Nephron progenitor cell (in vitro differentiated cells): ENCODE results near the gene TIAM2.

Experiments used
- DNase-seq: peaks from one replicate; pipeline ENCODE4 v3.0.0; 2021
- H3K27ac Mint-ChIP-seq: 2 replicates; pipeline ENCODE4 v1.8.0; 2021; ENCODE audit warnings: mild to moderate bottlenecking, moderate library complexity, mixed read lengths
- H3K27me3 Mint-ChIP-seq: 2 replicates; pipeline ENCODE4 v1.8.0; 2021; ENCODE audit warnings: mild to moderate bottlenecking, low read depth, mixed read lengths; ENCODE audit not compliant: poor library complexity
- H3K36me3 Mint-ChIP-seq: 2 replicates; pipeline ENCODE4 v1.8.0; 2021; ENCODE audit warnings: low read depth, mixed read lengths
- H3K4me1 Mint-ChIP-seq: 2 replicates; pipeline ENCODE4 v1.8.0; 2021; ENCODE audit warnings: mixed read lengths
- H3K4me3 Mint-ChIP-seq: 2 replicates; pipeline ENCODE4 v1.8.0; 2021; ENCODE audit warnings: mild to moderate bottlenecking, moderate library complexity, mixed read lengths
- H3K9me3 Mint-ChIP-seq: 2 replicates; pipeline ENCODE4 v1.8.0; 2021; ENCODE audit warnings: mild to moderate bottlenecking, moderate library complexity, mixed read lengths
- TF ChIP-seq, protein P1 (sequence below): fragments of 200-600 bp; sonication (generic); IDR thresholded peaks from 2 replicates; pipeline ENCODE4 v1.5.0; 2021; ENCODE audit warnings: antibody characterized with exemption

TIAM2 gene

DNA sequence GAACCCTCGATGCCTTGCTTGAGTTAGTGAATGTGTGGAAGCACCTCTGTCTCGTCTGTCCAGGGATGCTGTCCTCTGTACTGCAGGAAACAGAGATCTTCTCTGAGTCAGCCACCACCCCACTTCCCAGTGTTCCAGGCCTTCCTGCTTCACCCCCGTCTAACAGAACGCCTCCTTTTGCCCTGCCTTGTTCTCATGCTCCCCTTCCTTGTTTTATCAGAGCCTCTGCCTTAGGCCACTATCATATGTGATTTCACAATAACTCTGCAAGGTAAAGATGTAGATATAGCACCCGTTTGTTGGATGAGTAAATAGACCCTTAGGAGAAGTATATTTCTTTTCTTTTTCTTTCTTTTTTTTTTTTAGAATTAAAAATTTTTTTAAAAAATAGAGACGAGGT lies 162.0 kb downstream of the TIAM2 start:
- Mint-ChIP-seq H3K36me3 (no peaks in the 10 kb centered on the region), H3K4me3 (no peak overlapping the region), H3K27me3 (no peaks in the 10 kb centered on the region), H3K27ac (no peak overlapping the region), H3K4me1 (peaks cover 31% of the 10 kb centered on the region), H3K9me3 (peaks cover 2% of the 10 kb centered on the region)
- TF ChIP-seq, protein P1, sequence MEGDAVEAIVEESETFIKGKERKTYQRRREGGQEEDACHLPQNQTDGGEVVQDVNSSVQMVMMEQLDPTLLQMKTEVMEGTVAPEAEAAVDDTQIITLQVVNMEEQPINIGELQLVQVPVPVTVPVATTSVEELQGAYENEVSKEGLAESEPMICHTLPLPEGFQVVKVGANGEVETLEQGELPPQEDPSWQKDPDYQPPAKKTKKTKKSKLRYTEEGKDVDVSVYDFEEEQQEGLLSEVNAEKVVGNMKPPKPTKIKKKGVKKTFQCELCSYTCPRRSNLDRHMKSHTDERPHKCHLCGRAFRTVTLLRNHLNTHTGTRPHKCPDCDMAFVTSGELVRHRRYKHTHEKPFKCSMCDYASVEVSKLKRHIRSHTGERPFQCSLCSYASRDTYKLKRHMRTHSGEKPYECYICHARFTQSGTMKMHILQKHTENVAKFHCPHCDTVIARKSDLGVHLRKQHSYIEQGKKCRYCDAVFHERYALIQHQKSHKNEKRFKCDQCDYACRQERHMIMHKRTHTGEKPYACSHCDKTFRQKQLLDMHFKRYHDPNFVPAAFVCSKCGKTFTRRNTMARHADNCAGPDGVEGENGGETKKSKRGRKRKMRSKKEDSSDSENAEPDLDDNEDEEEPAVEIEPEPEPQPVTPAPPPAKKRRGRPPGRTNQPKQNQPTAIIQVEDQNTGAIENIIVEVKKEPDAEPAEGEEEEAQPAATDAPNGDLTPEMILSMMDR, result no peak
- DNase-seq, result no peak

DNA sequence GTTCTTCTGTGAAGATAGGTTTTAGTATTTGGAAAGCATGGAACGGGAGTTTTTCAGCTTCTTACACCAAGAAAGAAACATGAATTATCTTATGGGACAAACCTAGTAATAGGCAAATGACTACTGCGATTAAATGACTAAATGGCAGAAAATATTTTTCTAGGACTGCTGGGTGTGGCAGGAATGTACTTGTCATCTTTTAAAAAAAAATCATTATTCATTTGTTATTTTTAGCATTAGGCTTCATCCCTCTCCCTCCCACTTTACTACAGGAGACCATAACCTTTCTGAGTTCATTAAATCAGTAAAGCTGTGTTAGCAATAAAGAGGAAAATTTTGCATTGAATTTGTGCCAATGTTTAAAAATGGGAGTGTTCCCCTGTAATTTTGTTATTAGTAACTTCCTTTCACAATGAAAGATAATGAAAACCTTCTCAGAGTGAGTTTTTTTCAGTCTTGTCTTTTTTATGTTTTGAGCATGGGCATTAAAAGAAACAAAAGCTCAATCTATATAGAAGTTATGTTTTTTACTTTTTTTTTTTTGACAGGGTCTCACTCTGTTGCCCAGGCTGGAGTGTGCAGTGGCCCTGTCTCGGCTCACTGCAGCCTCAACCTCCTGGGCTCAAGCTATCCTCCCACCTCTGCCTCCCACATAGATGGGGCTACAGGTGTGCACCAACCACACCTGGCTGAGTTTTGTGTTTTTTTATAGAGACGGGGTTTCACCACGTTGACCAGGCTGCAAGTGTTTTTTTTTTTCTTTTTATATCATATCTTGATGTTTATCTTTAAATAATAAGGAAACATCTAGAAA lies 163.1 kb downstream of the TIAM2 start:
- Mint-ChIP-seq H3K4me1 (peaks cover 26% of the 10 kb centered on the region), H3K27me3 (no peaks in the 10 kb centered on the region), H3K4me3 (no peak overlapping the region), H3K36me3 (no peaks in the 10 kb centered on the region), H3K9me3 (peaks cover 4% of the 10 kb centered on the region), H3K27ac (no peak overlapping the region)
- TF ChIP-seq, protein P1, result no peak
- DNase-seq, result no peak

DNA sequence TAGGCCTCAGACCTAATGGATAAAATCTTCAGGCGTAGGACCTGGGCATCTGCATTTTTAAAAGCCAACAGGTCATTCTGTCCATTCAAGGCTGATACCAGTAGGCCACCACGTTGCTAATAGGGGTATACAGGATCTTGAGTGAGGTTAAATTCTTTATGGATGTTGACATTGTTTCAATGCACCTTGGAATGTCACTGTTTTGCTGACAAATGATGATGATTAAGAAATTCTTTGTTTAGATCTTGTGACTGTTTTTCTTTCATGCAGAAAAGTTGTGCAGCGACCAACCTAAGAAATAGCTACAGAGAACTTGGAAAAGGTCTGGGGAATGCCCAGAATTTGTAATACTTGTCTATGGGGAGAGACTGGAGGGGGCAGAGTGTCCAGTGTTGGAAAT lies 167.6 kb downstream of the TIAM2 start:
- H3K27ac Mint-ChIP-seq, result no peak overlapping the region
- DNase-seq, result no peak
- H3K9me3 Mint-ChIP-seq, result peaks cover 4% of the 10 kb centered on the region
- peaks cover 11% of the 10 kb centered on the region for H3K4me1 Mint-ChIP-seq
- TF ChIP-seq, protein P1, result no peak
- no peaks in the 10 kb centered on the region for H3K36me3 Mint-ChIP-seq
- H3K4me3 Mint-ChIP-seq, result no peak overlapping the region
- no peaks in the 10 kb centered on the region for H3K27me3 Mint-ChIP-seq

DNA sequence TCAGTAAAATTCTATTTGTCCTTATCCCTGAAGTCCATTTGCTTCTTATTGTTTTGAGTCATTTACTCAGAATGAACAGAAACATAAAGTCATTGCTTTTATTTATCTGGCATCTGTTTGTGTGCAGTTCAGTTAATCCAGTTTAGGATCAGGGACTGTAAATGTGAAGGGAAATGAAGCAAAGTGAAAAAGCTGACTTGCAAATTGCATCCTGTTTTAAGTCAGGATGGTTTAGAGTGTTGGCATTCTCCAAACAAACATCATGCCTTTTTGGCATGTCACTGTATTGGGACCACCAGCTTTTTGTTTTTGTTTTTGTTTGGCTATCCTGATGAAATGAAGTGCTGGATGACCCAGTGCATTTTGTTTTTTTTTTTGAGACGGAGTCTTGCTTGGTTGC lies 168.5 kb downstream of the TIAM2 start:
- Mint-ChIP-seq H3K27ac (no peak overlapping the region), H3K36me3 (no peaks in the 10 kb centered on the region), H3K4me1 (peaks cover 11% of the 10 kb centered on the region), H3K27me3 (no peaks in the 10 kb centered on the region), H3K4me3 (no peak overlapping the region), H3K9me3 (peaks cover 4% of the 10 kb centered on the region)
- TF ChIP-seq, protein P1, result no peak
- DNase-seq, result no peak

DNA sequence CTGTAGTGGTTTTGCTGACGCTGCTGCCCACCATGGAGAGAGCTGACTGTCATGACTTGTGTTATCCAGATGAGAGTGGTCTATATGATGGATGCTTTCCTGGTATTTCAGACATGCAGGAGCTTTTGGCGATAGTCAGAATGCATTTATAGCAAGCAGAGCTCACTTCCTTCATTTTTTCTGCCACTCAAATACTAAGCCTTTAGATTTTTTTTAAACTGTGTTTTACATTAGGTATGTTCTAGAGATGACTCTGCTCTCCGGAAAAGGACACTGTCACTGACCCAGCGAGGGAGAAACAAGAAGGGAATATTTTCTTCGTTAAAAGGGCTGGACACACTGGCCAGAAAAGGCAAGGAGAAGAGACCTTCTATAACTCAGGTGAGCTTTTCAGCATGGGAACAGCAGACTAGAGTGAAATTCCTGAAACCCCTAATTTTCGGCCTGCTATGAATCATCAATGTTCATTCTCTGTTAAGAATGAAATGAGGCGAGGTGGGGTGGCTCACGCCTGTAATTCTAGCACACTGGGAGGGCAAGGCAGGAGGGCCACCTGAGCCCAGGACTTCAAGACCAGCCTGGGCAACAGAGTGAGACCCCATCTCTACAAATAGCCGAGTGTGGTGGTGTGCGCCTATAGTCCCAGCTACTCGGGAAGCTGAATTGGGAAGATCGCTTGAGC lies 170.1 kb downstream of the TIAM2 start:
- no peak for DNase-seq
- H3K4me3 Mint-ChIP-seq, result no peak overlapping the region
- H3K27me3 Mint-ChIP-seq, result no peaks in the 10 kb centered on the region
- peaks cover 11% of the 10 kb centered on the region for H3K4me1 Mint-ChIP-seq
- TF ChIP-seq, protein P1, result no peak
- no peaks in the 10 kb centered on the region for H3K36me3 Mint-ChIP-seq
- H3K9me3 Mint-ChIP-seq, result peaks cover 4% of the 10 kb centered on the region
- no peak overlapping the region for H3K27ac Mint-ChIP-seq

DNA sequence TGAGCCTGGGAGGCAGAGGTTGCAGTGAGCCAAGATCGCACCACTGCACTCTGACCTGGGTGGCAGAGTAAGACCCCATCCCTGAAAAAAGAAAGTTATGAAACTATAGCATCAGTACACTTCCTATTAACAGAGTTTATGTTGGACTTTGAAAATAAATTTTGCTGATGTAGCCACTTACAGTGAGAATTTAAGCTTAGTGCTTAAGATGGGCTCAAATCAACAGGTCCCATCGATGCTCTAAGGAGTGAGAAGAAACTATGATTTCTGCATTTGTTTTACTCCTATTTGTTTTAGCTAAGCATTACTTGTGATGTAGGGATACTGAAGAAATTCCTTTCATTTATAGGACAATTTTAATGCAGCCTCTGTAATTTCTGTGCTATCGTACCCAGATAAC lies 175.4 kb downstream of the TIAM2 start:
- no peaks in the 10 kb centered on the region for H3K36me3 Mint-ChIP-seq
- no peak overlapping the region for H3K27ac Mint-ChIP-seq
- no peaks in the 10 kb centered on the region for H3K9me3 Mint-ChIP-seq

More for the DNA sequence above, 175.4 kb downstream of the TIAM2 start:
- H3K4me1 Mint-ChIP-seq, result peaks cover 13% of the 10 kb centered on the region
- TF ChIP-seq, protein P1, result no peak
- H3K27me3 Mint-ChIP-seq, result no peaks in the 10 kb centered on the region
- DNase-seq, result no peak
- no peak overlapping the region for H3K4me3 Mint-ChIP-seq
